RWPE2 (cell line): Measurements from ENCODE around the gene C8B.

Experiments used
- ATAC-seq: fragments of 200-7000 bp; cut with Tn5 transposase; 3 replicates; pipeline ENCODE4 v1.9.1; 2021; ENCODE audit warnings: low read depth
- DNase-seq: peaks from one replicate; pipeline ENCODE4 v3.0.0-alpha.2; 2020; ENCODE audit warnings: low spot score
- H3K27ac ChIP-seq: fragments of 450-650 bp; 2 replicates; pipeline ENCODE4 v1.5.1; 2017; ENCODE audit warnings: mild to moderate bottlenecking; ENCODE audit not compliant: poor library complexity, severe bottlenecking
- H3K27me3 ChIP-seq: fragments of 250-450 bp; sonication (Bioruptor Pico); 2 replicates; pipeline ENCODE4 v1.5.1; 2021; ENCODE audit warnings: mild to moderate bottlenecking, moderate library complexity; ENCODE audit not compliant: insufficient read depth, poor library complexity, severe bottlenecking
- H3K36me3 ChIP-seq: fragments of 250-450 bp; sonication (Bioruptor Pico); 2 replicates; pipeline ENCODE4 v1.5.1; 2020; ENCODE audit warnings: low read depth, mild to moderate bottlenecking, moderate library complexity
- H3K4me1 ChIP-seq: fragments of 250-450 bp; sonication (Bioruptor Pico); 2 replicates; pipeline ENCODE4 v1.5.1; 2021; ENCODE audit warnings: mild to moderate bottlenecking, moderate library complexity; ENCODE audit not compliant: insufficient read depth, poor library complexity, severe bottlenecking
- H3K4me3 ChIP-seq: fragments of 250-450 bp; sonication (Bioruptor Pico); 2 replicates; pipeline ENCODE4 v1.5.1; 2021; ENCODE audit warnings: mild to moderate bottlenecking, moderate library complexity; ENCODE audit not compliant: severe bottlenecking
- H3K9me3 ChIP-seq: fragments of 250-450 bp; sonication (Bioruptor Pico); 2 replicates; pipeline ENCODE4 v1.5.1; 2021; ENCODE audit warnings: mild to moderate bottlenecking, moderate library complexity; ENCODE audit not compliant: severe bottlenecking
- CTCF ChIP-seq: fragments of 450-650 bp; IDR thresholded peaks from one replicate; pipeline ENCODE4 v1.5.1; 2017; ENCODE audit warnings: mild to moderate bottlenecking, moderate library complexity; ENCODE audit not compliant: poor library complexity, severe bottlenecking

Gene C8B

GRCh38 chr1:56992318-56993125 is 26.7 kb upstream of the C8B start:
- Histone ChIP-seq H3K27ac (no peak overlapping the region), H3K36me3 (no peaks in the 10 kb centered on the region), H3K4me3 (no peak overlapping the region), H3K4me1 (no peaks in the 10 kb centered on the region), H3K27me3 (peaks cover 6% of the 10 kb centered on the region), H3K9me3 (no peaks in the 10 kb centered on the region)
- TF ChIP-seq CTCF, result no peak
- no peak for ATAC-seq
- DNase-seq, result no peak

- Histone ChIP-seq H3K9me3 (no peaks in the 10 kb centered on the region), H3K4me1 (no peaks in the 10 kb centered on the region), H3K36me3 (no peaks in the 10 kb centered on the region), H3K27me3 (peaks cover 7% of the 10 kb centered on the region), H3K27ac (no peak overlapping the region), H3K4me3 (no peak overlapping the region)
- TF ChIP-seq CTCF, result no peak
- no peak for ATAC-seq
- DNase-seq, result no peak
These were observed 25.8 kb upstream of the C8B start for GRCh38 chr1:56991576-56991975.

GRCh38 chr1:56986397-56986796 is 20.6 kb upstream of the C8B start:
- H3K4me3 ChIP-seq, result no peak overlapping the region

GRCh38 chr1:56985857-56986256 is 20.0 kb upstream of the C8B start:
- Histone ChIP-seq H3K27me3 (peaks cover 7% of the 10 kb centered on the region), H3K36me3 (no peaks in the 10 kb centered on the region), H3K9me3 (no peaks in the 10 kb centered on the region), H3K4me3 (no peak overlapping the region), H3K27ac (no peak overlapping the region), H3K4me1 (no peaks in the 10 kb centered on the region)
- ATAC-seq (no peak), DNase-seq (no peak)
- no peak for TF ChIP-seq CTCF

More at GRCh38 chr1:56986397-56986796, 20.6 kb upstream of the C8B start:
- TF ChIP-seq CTCF, result no peak
- Histone ChIP-seq H3K9me3 (no peaks in the 10 kb centered on the region), H3K27ac (no peak overlapping the region), H3K27me3 (peaks cover 7% of the 10 kb centered on the region), H3K36me3 (no peaks in the 10 kb centered on the region), H3K4me1 (no peaks in the 10 kb centered on the region)
- no peak for ATAC-seq
- DNase-seq, result no peak

- TF ChIP-seq CTCF, result no peak
- Histone ChIP-seq H3K4me1 (no peaks in the 10 kb centered on the region), H3K4me3 (no peak overlapping the region), H3K9me3 (no peaks in the 10 kb centered on the region), H3K27me3 (peaks cover 7% of the 10 kb centered on the region), H3K27ac (no peak overlapping the region), H3K36me3 (no peaks in the 10 kb centered on the region)
- DNase-seq (no peak), ATAC-seq (no peak)
These were observed 17.7 kb upstream of the C8B start for GRCh38 chr1:56983484-56983883.
